Measurements from ENCODE around the gene B3GNT4.

DNA sequence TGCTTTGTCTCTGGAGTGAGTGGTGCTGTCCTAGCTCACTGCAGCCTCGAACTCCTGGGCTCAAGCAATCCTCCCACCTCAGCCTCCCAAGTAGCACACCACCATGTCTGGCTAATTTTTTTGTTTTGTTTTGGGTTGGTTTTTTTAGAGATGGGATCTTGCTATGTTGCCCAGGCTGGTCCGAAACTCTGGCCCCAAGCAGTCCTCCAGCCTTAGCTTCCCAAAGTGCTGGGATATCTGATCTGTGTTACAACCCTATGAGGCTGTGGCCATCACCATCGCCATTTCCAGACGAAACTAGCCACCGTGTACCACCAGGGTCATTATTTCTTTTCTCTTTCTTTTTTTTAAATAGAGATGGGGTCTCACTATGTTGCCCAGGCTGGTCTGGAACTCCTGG is 32.1 kb upstream of the B3GNT4 start:
- TF ChIP-seq, protein P1, sequence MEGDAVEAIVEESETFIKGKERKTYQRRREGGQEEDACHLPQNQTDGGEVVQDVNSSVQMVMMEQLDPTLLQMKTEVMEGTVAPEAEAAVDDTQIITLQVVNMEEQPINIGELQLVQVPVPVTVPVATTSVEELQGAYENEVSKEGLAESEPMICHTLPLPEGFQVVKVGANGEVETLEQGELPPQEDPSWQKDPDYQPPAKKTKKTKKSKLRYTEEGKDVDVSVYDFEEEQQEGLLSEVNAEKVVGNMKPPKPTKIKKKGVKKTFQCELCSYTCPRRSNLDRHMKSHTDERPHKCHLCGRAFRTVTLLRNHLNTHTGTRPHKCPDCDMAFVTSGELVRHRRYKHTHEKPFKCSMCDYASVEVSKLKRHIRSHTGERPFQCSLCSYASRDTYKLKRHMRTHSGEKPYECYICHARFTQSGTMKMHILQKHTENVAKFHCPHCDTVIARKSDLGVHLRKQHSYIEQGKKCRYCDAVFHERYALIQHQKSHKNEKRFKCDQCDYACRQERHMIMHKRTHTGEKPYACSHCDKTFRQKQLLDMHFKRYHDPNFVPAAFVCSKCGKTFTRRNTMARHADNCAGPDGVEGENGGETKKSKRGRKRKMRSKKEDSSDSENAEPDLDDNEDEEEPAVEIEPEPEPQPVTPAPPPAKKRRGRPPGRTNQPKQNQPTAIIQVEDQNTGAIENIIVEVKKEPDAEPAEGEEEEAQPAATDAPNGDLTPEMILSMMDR (IDR thresholded peaks at IDR 0.05) = no peak
- no peak for TF ChIP-seq POLR2A (IDR thresholded peaks at IDR 0.05)
- TF ChIP-seq POLR2AphosphoS5 (IDR thresholded peaks at IDR 0.05) = no peak

Measured in suprapubic skin (tissue), 4 donors.